ENCODE data around the gene CISH. TPM values are rescaled to one million over a fixed set of nuclear protein-coding genes. Genes with fewer than 3 reads are reported as not detected.

Gene CISH
- total and polyA plus RNA-seq, 9 of the 15 experiments (the other 6 are each of a cell fraction or from before 2014, with no cell fraction given): 1.7 to 47.7 (median 18.3) TPM

- TF ChIP-seq ZNF76 (CRISPR knock-in tag; IDR thresholded peaks at IDR 0.05; ENCODE audit: borderline replicate concordance): no peak
- TF ChIP-seq ZNF740 (CRISPR knock-in tag; IDR thresholded peaks at IDR 0.05): no peak
- TF ChIP-seq ZNF740 (tag; IDR thresholded peaks at IDR 0.05): no peak
- no peak for TF ChIP-seq ZNF197 (CRISPR knock-in tag; IDR thresholded peaks at IDR 0.05; ENCODE audit: low read depth)
- TF ChIP-seq MNT (conservative IDR thresholded peaks at IDR 0.05): no peak
- no peak for TF ChIP-seq TEAD1 (CRISPR knock-in tag; IDR thresholded peaks at IDR 0.05)
- TF ChIP-seq CHD1 (IDR thresholded peaks at IDR 0.05; ENCODE audit: low read length): no peak
- TF ChIP-seq CCAR2 (IDR thresholded peaks at IDR 0.05; ENCODE audit: low read depth, low read length): no peak
- TF ChIP-seq ZNF696 (CRISPR knock-in tag; conservative IDR thresholded peaks at IDR 0.05): no peak
- no peak for TF ChIP-seq RFX5 (IDR thresholded peaks at IDR 0.05; ENCODE audit: low read depth, low read length)
- TF ChIP-seq TCF3 (CRISPR knock-in tag; IDR thresholded peaks at IDR 0.05): no peak
- no peak for TF ChIP-seq NKRF (IDR thresholded peaks at IDR 0.05; ENCODE audit: borderline replicate concordance)
- no peak for TF ChIP-seq PCBP2 (IDR thresholded peaks at IDR 0.05; ENCODE audit: low read depth, low read length, poor library complexity, severe bottlenecking)
- TF ChIP-seq SP1 (CRISPR knock-in tag; IDR thresholded peaks at IDR 0.05): no peak
- TF ChIP-seq AFF1 (IDR thresholded peaks at IDR 0.05; ENCODE audit: low read depth in 1 of 2, partially characterized antibody in 2 of 2): no peak
These were observed 45.8 kb upstream of the CISH start (continued) for GRCh38 chr3:50657407-50657806.

Measured in K562 (cell line).